Adrenal gland (tissue), 12 donors: ENCODE data around the gene GCAT. TPM values are rescaled to one million over a fixed set of nuclear protein-coding genes. Genes with fewer than 3 reads are reported as not detected.
A peak's percentile ranks its signal among the peaks of the same experiment; 100 is the strongest.

Experiments used
- DNase-seq, 7 donors: peaks; one replicate each; pipeline ENCODE4 v3.0.0-alpha.2; 2019 to 2020
- H3K27ac ChIP-seq, 5 donors: fragments of 200-600 bp; sonication (generic) in 4 of 5; 1 replicate in 3 of 5; 2 replicates in 2 of 5; pipeline versions ENCODE4 v1.5.1 to v1.8.0; 2016 to 2020; ENCODE audit warnings: mild to moderate bottlenecking in 1 of 5
- H3K27me3 ChIP-seq: fragments of 200-600 bp; 2 replicates; pipeline ENCODE4 v1.8.0; 2021
- H3K36me3 ChIP-seq, 2 donors: fragments of 200-600 bp; replicated peaks in 1 of 2; 1 replicate in 1 of 2; 2 replicates in 1 of 2; pipeline versions ENCODE4 v1.5.1 to v1.8.0; 2018 to 2022
- H3K4me1 ChIP-seq, 2 donors: fragments of 200-600 bp; replicated peaks in 1 of 2; 1 replicate in 1 of 2; 2 replicates in 1 of 2; pipeline versions ENCODE4 v1.5.1 to v1.8.0; 2018 to 2021
- H3K4me3 ChIP-seq, 4 donors: fragments of 200-600 bp; sonication (generic) in 3 of 4; one replicate each; pipeline ENCODE4 v1.5.1; 2016 to 2018
- H3K9me3 ChIP-seq, 3 donors: fragments of 200-600 bp; sonication (generic) in 1 of 3; replicated peaks in 1 of 3; 1 replicate in 2 of 3; 2 replicates in 1 of 3; pipeline versions ENCODE4 v1.5.1 to v1.8.0; 2016 to 2021
- CTCF ChIP-seq, 6 experiments: fragments of 450-650 bp in 4 of 6; fragments of 200-600 bp in 2 of 6; sonication (generic) in 1 of 6; IDR thresholded peaks; 1 replicate in 5 of 6; 2 replicates in 1 of 6; pipeline versions ENCODE4 v1.5.1 to v1.8.0; 2016 to 2021; ENCODE audit warnings: antibody characterized with exemption in 6 of 6, mild to moderate bottlenecking in 2 of 6, moderate library complexity in 1 of 6
- POLR2A ChIP-seq, 2 donors: fragments of 450-650 bp; IDR thresholded peaks; one replicate each; pipeline ENCODE4 v1.6.1; 2017; ENCODE audit warnings: antibody characterized with exemption in 2 of 2, mild to moderate bottlenecking in 2 of 2, moderate library complexity in 1 of 2
- WGBS, 4 donors: extraction: QIAGEN DNeasy Blood & Tissue Kit in 2 of 4; methylation state at CpG; one replicate each; pipeline versions ENCODE4 v1.1.5 to v1.1.7; 2013 to 2017; 5-methylcytosine and 5-hydroxymethylcytosine counted together
- intact Hi-C, 2 donors: fragments of 100-400 bp; cut with DNase I; formaldehyde crosslinking; loops; one replicate each; pipeline versions ENCODE4 v1.14.1 to v1.15.0; 2022 to 2023
- polyA plus RNA-seq, 3 donors: library from polyadenylated mRNA; stranded (reverse); fragments of 200-250 nt in 2 of 3; fragments of 350-450 nt in 1 of 3; fragmentation: Illumina TruSeq in 1 of 3; extraction: RNeasy Lipid Tissue Mini Kit (QIAGEN cat#74804) in 1 of 3; gene quantifications; one replicate each; pipeline ENCODE4 v1.2.3, GENCODE V29; 2013 to 2014
- total RNA-seq, 9 donors: library from RNA; depleted of rRNA in 4 of 9; stranded (reverse); fragments of >200 nt in 4 of 9; fragments of 120-200 nt in 1 of 9; fragmentation: NEBNext Ultra II Directional in 1 of 9; extraction: Animal tissue kit (Norgen Biotek cat#: 25700) in 1 of 9; gene quantifications; one replicate each; pipeline versions ENCODE4 v1.1.0 to v1.2.4, GENCODE V29; 2013 to 2023
- donor health status: healthy with polysubstance abuse.
- donor health status: Bipolar disorder and iron deficiency.
- donor health status: DM: yes; HTN: yes; CAD: no.
- donor health status: DM: no; HTN: no; CAD: no.
- donor health status: DM: no; HTN: no; CAD: no.
- donor health status: DM: yes; HTN: yes; CAD: no.

The GCAT gene
- total and polyA plus RNA-seq, 12 donors: 18.2 to 87.9 (median 33.3) TPM

- DNase-seq: no peak
- WGBS, 4 donors: 45 to 55% (median 52%) methylated on average over 7 to 8 of the region's 8 CpGs
- Histone ChIP-seq H3K27ac (no peak overlapping the region), H3K36me3 (no peaks in the 10 kb centered on the region), H3K4me1 (peaks cover 15 to 18% of the 10 kb centered on the region in 2 donors), H3K9me3 (no peaks in the 10 kb centered on the region), H3K4me3 (no peak overlapping the region), H3K27me3 (no peaks in the 10 kb centered on the region)
- intact Hi-C loops: no loop called here
- TF ChIP-seq POLR2A (IDR thresholded peaks at IDR 0.05): no peak
- no peak for TF ChIP-seq CTCF (IDR thresholded peaks at IDR 0.05)
Observed at GRCh38 chr22:37822079-37822833, 14.5 kb downstream of the GCAT start.

GRCh38 chr22:37823134-37823985 is 15.6 kb downstream of the GCAT start, which contains the start of gene GALR3:
TSS of gene GALR3 (plus strand) at chr22:37823382. CDS start at chr22:37823407, 25 bp downstream.
- WGBS, 4 donors: 73 to 85% (median 76%) methylated on average over 14 to 21 of the region's 21 CpGs
- Histone ChIP-seq H3K27ac (no peak within 1 kb of the TSS), H3K9me3 (no peaks in the 10 kb centered on the region), H3K36me3 (no peaks in the 10 kb centered on the region), H3K27me3 (no peaks in the 10 kb centered on the region), H3K4me1 (peaks cover 8 to 9% of the 10 kb centered on the region in 2 donors), H3K4me3 (no peak within 1 kb of the TSS)
- DNase-seq: no peak
- TF ChIP-seq CTCF (IDR thresholded peaks at IDR 0.05): no peak
- TF ChIP-seq POLR2A (IDR thresholded peaks at IDR 0.05): no peak
- intact Hi-C loops: no loop called here

- no peaks in the 10 kb centered on the region for H3K4me1 ChIP-seq
- 6 to 44% (median 7%) methylated on average over 11 to 135 of the region's 135 CpGs; no CpG with 5 or more reads in 1 of the 4 donors for WGBS, 4 donors
- TF ChIP-seq CTCF (IDR thresholded peaks at IDR 0.05) (no peak), POLR2A (IDR thresholded peaks at IDR 0.05) (no peak)
- H3K27me3 ChIP-seq: no peaks in the 10 kb centered on the region
- peak in 1 of 7 donors; percentile 16 for DNase-seq
- intact Hi-C loops: no loop called here
- no peak overlapping the region for H3K27ac ChIP-seq
- H3K4me3 ChIP-seq: peak overlapping the region in 1 of 4 donors; percentile 19
- peaks cover 0 to 12% of the 10 kb centered on the region in 2 donors for H3K36me3 ChIP-seq
- H3K9me3 ChIP-seq: no peaks in the 10 kb centered on the region
Observed at GRCh38 chr22:37824674-37825641, 17.2 kb downstream of the GCAT start.
